IMR-90 (cell line): ENCODE data around the gene PEX5L. TPM values are rescaled to one million over a fixed set of nuclear protein-coding genes. Genes with fewer than 3 reads are reported as not detected.

Experiments used
- ATAC-seq: fragments of 200-7000 bp; cut with Tn5 transposase; 2 replicates; pipeline ENCODE4 v1.9.1; 2020; ENCODE audit warnings: low read depth, mild to moderate bottlenecking, moderate library complexity
- BruUV-seq: library from RNA; stranded (reverse); fragments of 400-500 nt; replicated peaks from 2 replicates; lab custom pipeline; 2021; lab: Mats Ljungman, UMichigan
- CTCF ChIA-PET: fragments of 300-600 bp; formaldehyde crosslinking; extraction: SDS; loops from one replicate; lab custom pipeline; 2021; ENCODE audit warnings: antibody characterized with exemption; lab: Yijun Ruan, JAX
- POLR2A ChIA-PET: fragments of 300-600 bp; sonication (Branson Sonifier 250); formaldehyde crosslinking; loops from one replicate; lab custom pipeline; 2022; ENCODE audit warnings: antibody characterized with exemption; ENCODE audit not compliant: unreplicated experiment; lab: Charles Lee
- DNase-seq: peaks from one replicate; pipeline ENCODE4 v3.0.0; 2013
- H2AFZ ChIP-seq: replicated peaks from 2 replicates; pipeline ENCODE3; 2013; ENCODE audit warnings: low read length, mild to moderate bottlenecking; ENCODE audit not compliant: poor library complexity
- H2AK5ac ChIP-seq: 2 replicates; pipeline ENCODE4 v1.6.1; 2013; ENCODE audit warnings: low read depth, low read length, inconsistent platforms
- H2AK9ac ChIP-seq: replicated peaks from 2 replicates; pipeline ENCODE3; 2013; ENCODE audit warnings: mild to moderate bottlenecking, low read depth, low read length, moderate library complexity; ENCODE audit not compliant: poor library complexity
- H2BK120ac ChIP-seq: 2 replicates; pipeline ENCODE4 v1.6.1; 2013; ENCODE audit warnings: low read depth, low read length, inconsistent platforms
- H2BK15ac ChIP-seq: 3 replicates; pipeline ENCODE4 v1.6.1; 2013; ENCODE audit warnings: low read depth, low read length, inconsistent platforms
- H2BK20ac ChIP-seq: 2 replicates; pipeline ENCODE4 v1.6.1; 2013; ENCODE audit warnings: low read depth, mild to moderate bottlenecking, inconsistent platforms, low read length, moderate library complexity
- H2BK5ac ChIP-seq: 2 replicates; pipeline ENCODE4 v1.6.1; 2013; ENCODE audit warnings: mild to moderate bottlenecking, low read depth, low read length, inconsistent platforms; ENCODE audit not compliant: poor library complexity, severe bottlenecking
- H3K14ac ChIP-seq: replicated peaks from 2 replicates; pipeline ENCODE4 v1.6.1; 2013; ENCODE audit warnings: low read depth, low read length, inconsistent platforms
- H3K18ac ChIP-seq: 2 replicates; pipeline ENCODE4 v1.6.1; 2013; ENCODE audit warnings: low read depth, low read length, control low read depth
- H3K23ac ChIP-seq: 2 replicates; pipeline ENCODE4 v1.6.1; 2013; ENCODE audit warnings: low read depth, low read length, inconsistent platforms
- H3K27ac ChIP-seq: 2 replicates; pipeline ENCODE4 v1.5.1; 2013; ENCODE audit warnings: mild to moderate bottlenecking, control low read depth, low read length; ENCODE audit not compliant: insufficient read depth
- H3K27me3 ChIP-seq: 2 replicates; pipeline ENCODE4 v1.6.1; 2013; ENCODE audit warnings: low read length; ENCODE audit not compliant: control insufficient read depth, insufficient read depth
- H3K36me3 ChIP-seq: 2 replicates; pipeline ENCODE4 v1.6.1; 2013; ENCODE audit warnings: low read length, mixed read lengths; ENCODE audit not compliant: control insufficient read depth, insufficient read depth
- H3K4ac ChIP-seq: 2 replicates; pipeline ENCODE4 v1.6.1; 2013; ENCODE audit warnings: low read depth, low read length, inconsistent platforms
- H3K4me1 ChIP-seq: 2 replicates; pipeline ENCODE4 v1.6.1; 2013; ENCODE audit warnings: low read length, mixed read lengths; ENCODE audit not compliant: control insufficient read depth, insufficient read depth
- H3K4me2 ChIP-seq: 2 replicates; pipeline ENCODE4 v1.6.1; 2013; ENCODE audit warnings: low read depth, mild to moderate bottlenecking, control low read depth, low read length, moderate library complexity
- H3K4me3 ChIP-seq: 2 replicates; pipeline ENCODE4 v1.5.1; 2013; ENCODE audit warnings: low read depth, mild to moderate bottlenecking, control low read depth, low read length, moderate library complexity; ENCODE audit not compliant: insufficient read depth
- H3K56ac ChIP-seq: 2 replicates; pipeline ENCODE4 v1.6.1; 2013; ENCODE audit warnings: low read length, inconsistent platforms; ENCODE audit not compliant: insufficient read depth; ENCODE audit errors: extremely low read depth
- H3K79me1 ChIP-seq, 2 experiments: 2 replicates each; pipeline ENCODE4 v1.6.1; 2013; ENCODE audit warnings: low read length in 2 of 2, inconsistent platforms in 1 of 2, low read depth in 1 of 2
- H3K9ac ChIP-seq: 2 replicates; pipeline ENCODE4 v1.6.1; 2013; ENCODE audit warnings: low read depth, low read length, control low read depth
- H3K9me1 ChIP-seq: 2 replicates; pipeline ENCODE4 v1.6.1; 2013; ENCODE audit warnings: low read length, inconsistent platforms; ENCODE audit not compliant: insufficient read depth
- H3K9me3 ChIP-seq: 2 replicates; pipeline ENCODE4 v1.6.1; 2013; ENCODE audit warnings: low read length; ENCODE audit not compliant: control insufficient read depth, insufficient read depth
- H4K20me1 ChIP-seq: 2 replicates; pipeline ENCODE4 v1.6.1; 2013; ENCODE audit warnings: low read length, inconsistent platforms; ENCODE audit not compliant: insufficient read depth
- H4K5ac ChIP-seq: 2 replicates; pipeline ENCODE4 v1.6.1; 2013; ENCODE audit warnings: mild to moderate bottlenecking, low read depth, low read length, control low read depth
- H4K8ac ChIP-seq, 2 experiments: 2 replicates each; pipeline ENCODE4 v1.6.1; 2013; ENCODE audit warnings: low read depth in 2 of 2, low read length in 2 of 2, control low read depth in 1 of 2, inconsistent platforms in 1 of 2
- H4K91ac ChIP-seq: 2 replicates; pipeline ENCODE4 v1.6.1; 2013; ENCODE audit warnings: low read depth, low read length, inconsistent platforms; ENCODE audit not compliant: insufficient read depth
- CHD1 ChIP-seq: IDR thresholded peaks from 2 replicates; pipeline ENCODE4 v1.6.1; 2012; ENCODE audit warnings: low read depth, low read length, improper control_type of control experiment
- NFE2L2 ChIP-seq: fragments of 150-350 bp; IDR thresholded peaks from 2 replicates; pipeline ENCODE4 v1.6.1; 2016; ENCODE audit warnings: low read depth, mild to moderate bottlenecking, low read length
- WGBS, 2 experiments: methylation state at CpG; one replicate each; pipeline versions ENCODE4 v1.1.5 to v1.1.7; 2013; ENCODE audit warnings: missing lambda C conversion rate in 2 of 2; ENCODE audit not compliant: insufficient read length in 1 of 2; ENCODE audit errors: extremely low coverage in 2 of 2; 5-methylcytosine and 5-hydroxymethylcytosine counted together
- dilution Hi-C: fragments of 300-500 bp; cut with HindIII; formaldehyde crosslinking; loops from one replicate; pipeline ENCODE4 v1.14.3; 2018; ENCODE audit warnings: low sequenced_read_pairs; ENCODE audit not compliant: unreplicated experiment
- in situ Hi-C: fragments of 300-500 bp; cut with MboI; formaldehyde crosslinking; loops from 3 replicates; pipeline ENCODE4 v1.14.3; 2019; ENCODE audit warnings: low sequenced_read_pairs, inconsistent platforms, mixed read lengths
- intact Hi-C: fragments of 100-400 bp; cut with micrococcal nuclease; formaldehyde crosslinking; loops from 2 replicates; pipeline ENCODE4 v1.10.0; 2022
- polyA plus RNA-seq, 3 experiments: library from polyadenylated mRNA; depleted of rRNA; stranded (reverse); fragments of >200 nt; gene quantifications; 2 replicates each; pipeline ENCODE4 v1.2.3, GENCODE V29; 2012; ENCODE audit warnings: low replicate concordance in 1 of 3
- total RNA-seq: library from RNA; depleted of rRNA; stranded (reverse); fragments of >200 nt; gene quantifications from 2 replicates; pipeline ENCODE4 v1.2.3, GENCODE V29; 2012

PEX5L gene
- total and polyA plus RNA-seq, 2 of the 4 experiments (the other 2 are of a cell fraction), result not detected

- Histone ChIP-seq H3K23ac (no peak overlapping the region), H3K4ac (no peak overlapping the region), H3K56ac (no peak overlapping the region), H3K79me1 (no peaks in the 10 kb centered on the region), H2AK9ac (no peak overlapping the region), H4K20me1 (no peaks in the 10 kb centered on the region), H2BK120ac (no peak overlapping the region), H2BK15ac (no peak overlapping the region), H2BK20ac (no peak overlapping the region), H4K8ac (no peak overlapping the region), H3K9me3 (no peaks in the 10 kb centered on the region), H2AFZ (no peak overlapping the region), H3K14ac (no peak overlapping the region), H4K5ac (no peak overlapping the region), H2AK5ac (no peak overlapping the region), H3K27me3 (no peaks in the 10 kb centered on the region), H3K4me1 (no peaks in the 10 kb centered on the region), H4K91ac (no peak overlapping the region), H3K18ac (no peak overlapping the region), H3K9ac (no peak overlapping the region), H3K9me1 (no peaks in the 10 kb centered on the region), H3K4me3 (no peak overlapping the region), H2BK5ac (no peak overlapping the region), H3K4me2 (no peak overlapping the region), H3K36me3 (no peaks in the 10 kb centered on the region), H3K27ac (no peak overlapping the region)
- ATAC-seq (no peak), DNase-seq (no peak)
- intact Hi-C loops, result no loop called here
- no TSS peak for BruUV-seq
- WGBS, 2 experiments, result no CpG with 5 or more reads among the region's 5 CpGs
- POLR2A ChIA-PET, result no interaction called here
- dilution Hi-C loops, result no loop called here
- in situ Hi-C loops, result no loop called here
- TF ChIP-seq NFE2L2, result no peak
- TF ChIP-seq CHD1, result no peak
- CTCF ChIA-PET, result no interaction called here
These were observed 175.4 kb downstream of the PEX5L start for GRCh38 chr3:179861292-179861691.
